ENCODE results near the gene RAB21.

RAB21 gene

DNA sequence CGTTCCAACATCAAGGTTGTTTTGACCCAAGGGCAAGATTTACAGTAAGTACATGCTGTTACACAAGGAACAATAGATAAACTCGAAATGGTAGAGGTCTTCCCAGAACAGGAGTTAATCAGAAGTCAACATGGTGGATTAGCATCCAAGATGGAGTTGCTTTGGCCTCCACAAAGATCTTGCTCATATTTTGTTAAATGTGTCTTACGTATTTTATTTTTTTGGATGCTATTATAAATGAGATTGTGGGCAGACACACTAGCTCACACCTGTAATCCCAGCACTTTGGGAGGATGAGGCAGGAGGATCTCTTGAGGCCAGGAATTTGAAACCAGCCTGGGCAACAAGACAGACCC lies 22.3 kb upstream of the RAB21 start:
- Histone ChIP-seq H3K4me1 (ENCODE audit: insufficient read depth, low read length) (no peaks in the 10 kb centered on the region), H2AFZ (ENCODE audit: low read depth, low read length) (peak overlapping the region; percentile 32), H3K4me3 (ENCODE audit: low read length) (no peak overlapping the region), H3K27me3 (ENCODE audit: insufficient read depth, low read length) (no peaks in the 10 kb centered on the region), H3K36me3 (ENCODE audit: insufficient read depth, low read length) (no peaks in the 10 kb centered on the region), H3K9me3 (ENCODE audit: low read length) (no peaks in the 10 kb centered on the region)

DNA sequence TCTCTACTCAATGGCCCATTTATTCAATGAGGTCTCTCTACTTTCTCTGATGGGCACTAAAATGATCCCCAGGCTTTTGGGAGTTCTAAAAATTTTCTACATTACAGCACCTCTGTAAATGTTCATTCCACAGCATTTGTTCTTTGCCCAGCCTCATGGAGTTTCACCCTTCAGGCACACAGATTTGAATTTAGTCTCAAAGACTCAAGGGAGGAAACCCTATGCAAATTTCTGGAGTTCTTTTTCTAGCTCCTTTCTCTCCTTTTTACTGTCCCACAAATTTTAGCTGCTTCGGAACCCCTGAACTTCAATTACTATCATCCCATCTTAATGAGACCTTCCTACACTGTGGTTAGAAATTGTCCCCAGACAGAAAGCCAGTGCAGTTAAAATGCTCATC lies 17.5 kb upstream of the RAB21 start:
- no peaks in the 10 kb centered on the region for H3K9me3 ChIP-seq (ENCODE audit: low read length)
- H3K4me3 ChIP-seq (ENCODE audit: low read length): no peak overlapping the region
- no peak overlapping the region for H2AFZ ChIP-seq (ENCODE audit: low read depth, low read length)

DNA sequence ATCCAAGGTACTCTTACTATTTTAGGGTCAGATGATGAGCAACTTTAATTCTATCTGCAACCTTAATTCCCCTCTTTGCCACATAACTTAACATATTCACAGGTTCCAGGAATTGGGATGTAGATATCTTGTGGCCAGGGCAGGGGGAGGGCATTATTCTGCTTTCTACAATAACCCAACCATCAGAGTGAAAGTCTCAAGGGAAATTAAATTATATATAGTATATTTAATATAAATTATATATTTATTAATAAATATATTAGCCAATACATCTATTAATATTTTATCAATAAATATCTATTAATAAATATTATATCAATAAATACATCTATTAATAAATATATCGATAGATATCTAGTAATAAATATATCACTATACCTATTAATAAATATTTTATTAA lies 11.7 kb upstream of the RAB21 start:
- no peak overlapping the region for H2AFZ ChIP-seq (ENCODE audit: low read depth, low read length)

More for the DNA sequence above, 17.5 kb upstream of the RAB21 start:
- Histone ChIP-seq H3K36me3 (ENCODE audit: insufficient read depth, low read length) (no peaks in the 10 kb centered on the region), H3K27me3 (ENCODE audit: insufficient read depth, low read length) (no peaks in the 10 kb centered on the region), H3K4me1 (ENCODE audit: insufficient read depth, low read length) (no peaks in the 10 kb centered on the region)

DNA sequence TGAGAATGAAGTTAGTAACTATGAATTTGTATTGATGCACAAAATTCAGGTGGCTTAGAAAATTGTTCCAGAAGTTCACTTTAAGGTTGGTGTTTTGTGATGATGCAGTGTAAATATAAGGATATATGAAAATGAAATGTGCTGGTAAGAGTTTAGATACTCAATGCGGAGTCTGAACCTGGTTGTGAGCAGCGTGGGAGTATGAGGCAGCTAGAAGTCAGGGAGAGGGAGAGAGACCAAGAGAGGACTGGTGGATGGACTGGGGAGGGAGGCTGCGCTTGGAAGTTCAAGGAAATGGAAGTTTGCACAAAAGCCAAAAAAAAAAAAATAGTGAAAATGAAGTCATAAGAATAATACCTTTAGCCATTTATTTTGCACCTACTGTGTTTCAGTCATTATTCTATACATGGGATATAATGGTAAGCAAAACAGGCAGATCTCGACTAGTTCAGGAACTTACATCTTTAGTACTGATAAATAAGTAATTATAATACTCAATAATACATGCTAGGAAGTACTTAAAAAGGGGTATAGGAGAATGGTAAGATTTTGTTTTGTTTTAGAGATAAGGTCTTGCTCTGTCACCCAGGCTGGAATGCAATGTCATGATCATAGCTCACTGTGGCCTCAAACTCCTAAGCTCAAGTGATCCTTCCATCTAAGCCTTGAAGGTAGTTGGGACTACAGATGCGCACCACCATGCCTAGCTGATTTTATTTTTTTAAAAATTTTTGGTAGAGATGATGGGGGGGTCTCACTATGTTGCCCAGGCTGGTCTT lies 10.0 kb upstream of the RAB21 start:
- Histone ChIP-seq H3K9me3 (ENCODE audit: low read length) (no peaks in the 10 kb centered on the region), H3K4me1 (ENCODE audit: insufficient read depth, low read length) (no peaks in the 10 kb centered on the region), H3K4me3 (ENCODE audit: low read length) (no peak overlapping the region), H3K36me3 (ENCODE audit: insufficient read depth, low read length) (no peaks in the 10 kb centered on the region), H3K27me3 (ENCODE audit: insufficient read depth, low read length) (no peaks in the 10 kb centered on the region), H2AFZ (ENCODE audit: low read depth, low read length) (no peak overlapping the region)

More for the DNA sequence above, 11.7 kb upstream of the RAB21 start:
- Histone ChIP-seq H3K27me3 (ENCODE audit: insufficient read depth, low read length) (no peaks in the 10 kb centered on the region), H3K9me3 (ENCODE audit: low read length) (no peaks in the 10 kb centered on the region), H3K4me1 (ENCODE audit: insufficient read depth, low read length) (no peaks in the 10 kb centered on the region), H3K4me3 (ENCODE audit: low read length) (no peak overlapping the region), H3K36me3 (ENCODE audit: insufficient read depth, low read length) (no peaks in the 10 kb centered on the region)

DNA sequence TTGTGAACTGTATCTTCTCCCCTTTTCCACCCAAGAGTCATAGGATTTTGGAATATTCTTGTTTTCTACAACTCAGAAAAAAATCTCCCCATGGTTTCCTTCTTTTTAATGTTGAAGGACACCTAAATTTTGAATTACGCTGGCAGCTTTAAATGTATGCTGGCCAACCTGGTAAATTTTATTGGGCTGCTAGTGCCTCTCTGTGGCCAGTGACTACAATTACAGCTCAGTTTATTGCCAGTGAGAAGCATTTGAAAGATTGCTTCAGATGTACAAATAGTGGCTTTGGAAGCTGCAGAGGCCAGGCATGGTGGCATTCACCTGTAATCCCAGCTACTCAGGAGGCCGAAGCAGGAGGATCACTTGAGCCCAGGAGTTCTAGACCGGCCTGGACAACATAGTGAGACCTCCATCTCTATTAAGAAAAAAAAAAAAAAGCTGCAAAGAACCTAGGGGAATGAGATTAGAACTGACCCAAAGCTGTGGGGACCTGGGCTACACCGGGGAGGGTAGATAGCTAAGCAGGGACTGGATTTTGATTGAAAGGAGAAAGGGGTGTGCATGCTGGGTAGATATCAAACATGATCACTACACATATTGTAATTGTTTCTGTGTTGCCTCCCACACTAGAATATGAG lies 7.6 kb upstream of the RAB21 start:
- Histone ChIP-seq H3K36me3 (ENCODE audit: insufficient read depth, low read length) (no peaks in the 10 kb centered on the region), H2AFZ (ENCODE audit: low read depth, low read length) (no peak overlapping the region), H3K4me3 (ENCODE audit: low read length) (no peak overlapping the region), H3K27me3 (ENCODE audit: insufficient read depth, low read length) (no peaks in the 10 kb centered on the region), H3K9me3 (ENCODE audit: low read length) (no peaks in the 10 kb centered on the region), H3K4me1 (ENCODE audit: insufficient read depth, low read length) (no peaks in the 10 kb centered on the region)

DNA sequence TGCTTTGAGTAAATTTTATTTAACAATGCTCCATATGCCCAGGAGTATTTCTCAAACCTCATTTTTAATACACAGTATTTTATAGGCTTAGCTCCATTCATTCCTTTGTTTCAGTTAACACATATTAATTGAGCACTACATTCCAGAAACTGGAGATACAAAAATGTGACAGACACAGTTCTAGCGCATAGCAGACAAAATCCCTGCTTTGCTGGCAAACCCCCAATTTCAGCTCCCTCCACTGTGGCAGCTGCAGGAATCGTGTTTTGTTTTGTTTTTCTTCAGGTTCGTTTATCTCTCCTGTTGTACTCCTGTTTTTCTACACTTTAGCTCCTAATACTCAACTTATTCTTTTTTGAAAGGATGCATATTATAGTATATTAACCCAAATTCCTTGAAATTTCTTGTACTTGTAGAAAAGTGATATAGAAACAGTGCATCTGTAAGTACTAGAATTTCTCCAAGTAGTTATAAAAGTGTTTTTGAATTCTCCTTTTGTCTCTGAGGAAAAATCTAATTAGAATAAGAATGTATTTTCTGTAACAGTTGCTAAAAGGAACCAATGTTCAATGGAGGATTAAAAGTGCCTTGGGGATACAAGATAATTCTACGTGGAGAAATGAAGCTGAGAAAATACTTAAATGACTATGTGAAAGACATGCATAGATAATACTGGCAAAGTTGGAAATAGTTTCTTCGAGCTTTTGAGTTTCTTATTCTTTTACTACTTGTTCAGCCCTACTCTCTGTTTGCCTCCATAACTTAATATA lies 6.4 kb upstream of the RAB21 start:
- no peaks in the 10 kb centered on the region for H3K36me3 ChIP-seq (ENCODE audit: insufficient read depth, low read length)
- no peak overlapping the region for H2AFZ ChIP-seq (ENCODE audit: low read depth, low read length)
- H3K27me3 ChIP-seq (ENCODE audit: insufficient read depth, low read length): no peaks in the 10 kb centered on the region
- H3K4me3 ChIP-seq (ENCODE audit: low read length): no peak overlapping the region
- H3K4me1 ChIP-seq (ENCODE audit: insufficient read depth, low read length): no peaks in the 10 kb centered on the region
- H3K9me3 ChIP-seq (ENCODE audit: low read length): no peaks in the 10 kb centered on the region

DNA sequence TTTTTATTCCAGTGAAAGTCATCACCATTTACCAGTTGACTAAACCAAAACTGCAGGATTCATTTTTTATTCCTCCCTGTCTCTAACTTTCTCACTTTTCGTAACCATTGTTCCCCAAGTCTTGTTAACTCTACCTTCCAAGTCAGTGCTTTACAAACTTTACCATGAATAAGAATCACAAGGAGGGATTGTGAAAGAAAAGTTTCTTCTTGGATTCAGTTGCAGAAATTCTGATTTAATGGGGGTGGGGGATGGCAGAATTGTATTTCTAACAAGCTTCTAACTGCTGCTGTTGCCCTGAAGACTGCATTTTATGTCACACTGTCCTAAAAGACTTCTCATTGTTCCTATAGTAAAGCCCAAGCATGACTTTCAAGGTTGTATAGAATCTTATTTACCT lies 5.0 kb upstream of the RAB21 start:
- Histone ChIP-seq H3K27me3 (ENCODE audit: insufficient read depth, low read length) (no peaks in the 10 kb centered on the region), H2AFZ (ENCODE audit: low read depth, low read length) (no peak overlapping the region), H3K4me3 (ENCODE audit: low read length) (no peak overlapping the region), H3K36me3 (ENCODE audit: insufficient read depth, low read length) (no peaks in the 10 kb centered on the region), H3K4me1 (ENCODE audit: insufficient read depth, low read length) (peaks cover 3% of the 10 kb centered on the region), H3K9me3 (ENCODE audit: low read length) (no peaks in the 10 kb centered on the region)

DNA sequence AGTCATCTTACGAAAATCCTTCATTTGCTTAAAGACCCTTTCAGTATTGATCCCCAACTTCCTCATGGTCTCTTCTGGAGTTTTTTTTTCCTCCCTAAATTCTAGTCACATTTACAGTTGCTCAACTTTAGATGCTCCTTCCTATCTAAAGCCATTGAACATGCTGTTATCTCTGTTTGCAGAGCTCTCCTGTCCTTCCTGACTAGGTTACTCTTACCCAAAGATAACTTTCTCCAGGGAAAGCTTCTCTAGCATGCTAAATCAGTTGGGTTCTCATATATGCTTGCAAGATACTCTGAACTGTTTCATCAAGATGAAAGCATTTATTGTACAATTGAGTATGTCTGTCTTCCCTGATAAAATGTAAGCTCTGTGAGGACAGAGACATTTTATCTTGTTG lies 1.8 kb upstream of the RAB21 start:
- no peak overlapping the region for H2AFZ ChIP-seq (ENCODE audit: low read depth, low read length)
- H3K9me3 ChIP-seq (ENCODE audit: low read length): peaks cover 5% of the 10 kb centered on the region
- H3K4me1 ChIP-seq (ENCODE audit: insufficient read depth, low read length): peaks cover 14% of the 10 kb centered on the region
- no peaks in the 10 kb centered on the region for H3K27me3 ChIP-seq (ENCODE audit: insufficient read depth, low read length)
- H3K4me3 ChIP-seq (ENCODE audit: low read length): no peak overlapping the region
- H3K36me3 ChIP-seq (ENCODE audit: insufficient read depth, low read length): peaks cover 14% of the 10 kb centered on the region

DNA sequence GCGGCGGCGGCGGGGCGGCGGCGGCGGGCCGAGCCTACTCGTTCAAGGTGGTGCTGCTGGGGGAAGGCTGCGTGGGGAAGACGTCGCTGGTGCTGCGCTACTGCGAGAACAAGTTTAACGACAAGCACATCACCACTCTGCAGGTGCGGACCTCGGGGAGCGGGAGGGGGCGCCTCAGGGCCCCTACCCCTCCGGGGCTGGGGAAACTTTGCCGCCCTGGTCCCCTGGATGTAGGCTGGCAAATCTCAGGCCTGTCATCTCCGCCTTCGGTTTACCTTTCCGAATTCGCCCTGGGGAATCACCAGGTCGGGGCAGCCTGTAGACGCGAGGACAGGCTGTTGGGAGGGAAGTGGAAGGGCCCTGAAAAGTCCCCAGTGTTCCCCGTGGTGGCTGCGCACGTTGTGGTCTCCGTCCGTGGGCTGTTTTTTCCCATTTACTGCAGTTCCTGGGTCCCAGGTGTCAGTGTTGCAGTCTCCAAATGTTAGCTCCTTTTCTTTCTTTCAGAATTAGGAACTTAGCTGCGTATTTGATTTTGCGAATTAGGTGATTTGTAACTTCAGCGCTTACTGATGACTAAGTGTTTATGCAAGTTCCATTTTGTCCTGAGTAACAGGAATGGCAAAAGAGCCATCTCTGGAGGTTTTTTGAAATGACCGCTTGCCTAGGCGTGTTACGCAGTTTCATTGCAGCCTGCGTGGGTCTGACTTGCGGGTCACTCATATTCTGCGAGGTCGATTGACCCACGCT lies 656 bp downstream of the RAB21 start:
- Histone ChIP-seq H3K27me3 (ENCODE audit: insufficient read depth, low read length) (no peaks in the 10 kb centered on the region), H3K36me3 (ENCODE audit: insufficient read depth, low read length) (peaks cover 33% of the 10 kb centered on the region), H2AFZ (ENCODE audit: low read depth, low read length) (peak overlapping the region; percentile 90)

DNA sequence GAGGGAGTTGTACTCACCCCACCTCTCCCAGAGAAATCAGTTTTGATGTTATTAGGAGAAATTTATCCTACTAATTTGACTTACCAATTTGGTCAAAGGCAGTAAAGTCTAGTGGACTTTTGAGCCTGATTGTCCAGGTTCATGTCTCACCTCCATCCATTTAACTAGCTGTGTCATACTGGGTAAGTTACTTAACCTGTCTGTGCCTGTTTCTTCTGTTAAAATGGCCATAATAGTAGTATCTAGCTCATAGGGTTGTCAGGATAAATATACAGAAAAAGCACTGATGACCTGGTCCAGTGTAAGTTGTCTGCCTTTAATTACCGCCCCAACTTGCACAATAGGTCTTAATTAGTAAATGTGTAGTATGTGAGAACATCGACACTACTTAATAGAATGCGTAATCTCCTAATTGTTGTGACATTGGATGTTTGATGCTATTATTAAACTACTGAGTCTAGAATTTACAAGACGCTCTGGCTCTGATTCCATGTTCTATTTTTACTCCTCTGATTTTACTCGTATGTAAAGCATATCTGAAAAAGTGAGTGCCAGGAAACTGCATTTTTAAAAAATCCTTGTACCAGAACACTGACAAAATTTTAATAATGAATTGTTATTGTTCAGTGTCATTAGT lies 1.5 kb downstream of the RAB21 start:
- no peaks in the 10 kb centered on the region for H3K27me3 ChIP-seq (ENCODE audit: insufficient read depth, low read length)
- H2AFZ ChIP-seq (ENCODE audit: low read depth, low read length): no peak overlapping the region
- peaks cover 14% of the 10 kb centered on the region for H3K4me1 ChIP-seq (ENCODE audit: insufficient read depth, low read length)
- H3K4me3 ChIP-seq (ENCODE audit: low read length): peak overlapping the region; percentile 98
- peaks cover 33% of the 10 kb centered on the region for H3K36me3 ChIP-seq (ENCODE audit: insufficient read depth, low read length)
- peaks cover 28% of the 10 kb centered on the region for H3K9me3 ChIP-seq (ENCODE audit: low read length)

More for the DNA sequence above, 656 bp downstream of the RAB21 start:
- Histone ChIP-seq H3K4me1 (ENCODE audit: insufficient read depth, low read length) (peaks cover 14% of the 10 kb centered on the region), H3K9me3 (ENCODE audit: low read length) (peaks cover 23% of the 10 kb centered on the region), H3K4me3 (ENCODE audit: low read length) (peak overlapping the region; percentile 98)

DNA sequence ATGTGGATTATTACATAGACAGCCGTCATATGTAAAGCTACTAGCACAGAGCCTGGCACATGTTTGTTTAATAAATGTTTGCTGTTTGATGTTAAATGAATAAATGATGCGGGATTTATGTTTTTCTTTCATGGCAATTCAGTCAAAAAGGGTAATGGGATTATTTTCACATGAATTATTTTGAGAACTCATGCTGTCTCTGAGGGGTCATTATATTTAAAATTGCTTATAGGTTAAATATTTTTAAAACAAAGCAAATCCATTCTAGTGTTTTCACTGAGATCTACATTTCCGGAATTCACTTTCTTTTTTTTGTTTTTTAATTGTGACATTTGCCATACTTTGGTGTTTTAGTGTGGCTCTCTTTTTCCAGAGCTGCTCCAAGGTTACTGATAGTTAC lies 5.3 kb downstream of the RAB21 start:
- Histone ChIP-seq H3K27me3 (ENCODE audit: insufficient read depth, low read length) (no peaks in the 10 kb centered on the region), H3K9me3 (ENCODE audit: low read length) (peaks cover 34% of the 10 kb centered on the region), H3K36me3 (ENCODE audit: insufficient read depth, low read length) (peaks cover 36% of the 10 kb centered on the region), H2AFZ (ENCODE audit: low read depth, low read length) (no peak overlapping the region), H3K4me3 (ENCODE audit: low read length) (no peak overlapping the region), H3K4me1 (ENCODE audit: insufficient read depth, low read length) (peaks cover 12% of the 10 kb centered on the region)

DNA sequence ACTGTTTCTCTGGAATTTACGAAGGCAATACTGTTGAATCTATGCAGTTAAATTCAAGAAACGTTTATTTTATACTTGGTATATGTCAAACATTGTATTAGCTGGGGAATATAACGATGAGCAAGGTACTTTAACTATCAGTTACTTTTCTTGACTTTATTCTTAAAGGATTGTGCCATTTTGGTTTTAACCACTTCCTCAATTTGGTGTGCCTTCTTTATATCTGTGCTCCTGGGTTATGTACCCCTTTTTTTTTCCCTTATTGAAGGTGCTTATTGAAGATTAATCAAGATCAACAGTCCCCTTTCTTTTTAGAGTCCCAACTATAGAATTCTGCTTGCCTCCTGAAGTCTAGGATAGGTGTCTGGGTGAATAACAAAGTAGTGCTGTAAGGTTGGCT lies 5.8 kb downstream of the RAB21 start:
- Histone ChIP-seq H3K9me3 (ENCODE audit: low read length) (peaks cover 35% of the 10 kb centered on the region), H2AFZ (ENCODE audit: low read depth, low read length) (no peak overlapping the region), H3K27me3 (ENCODE audit: insufficient read depth, low read length) (no peaks in the 10 kb centered on the region), H3K4me3 (ENCODE audit: low read length) (no peak overlapping the region), H3K36me3 (ENCODE audit: insufficient read depth, low read length) (peaks cover 36% of the 10 kb centered on the region), H3K4me1 (ENCODE audit: insufficient read depth, low read length) (peaks cover 10% of the 10 kb centered on the region)
